ENCODE results near the gene RAPGEF5.

The RAPGEF5 gene

DNA sequence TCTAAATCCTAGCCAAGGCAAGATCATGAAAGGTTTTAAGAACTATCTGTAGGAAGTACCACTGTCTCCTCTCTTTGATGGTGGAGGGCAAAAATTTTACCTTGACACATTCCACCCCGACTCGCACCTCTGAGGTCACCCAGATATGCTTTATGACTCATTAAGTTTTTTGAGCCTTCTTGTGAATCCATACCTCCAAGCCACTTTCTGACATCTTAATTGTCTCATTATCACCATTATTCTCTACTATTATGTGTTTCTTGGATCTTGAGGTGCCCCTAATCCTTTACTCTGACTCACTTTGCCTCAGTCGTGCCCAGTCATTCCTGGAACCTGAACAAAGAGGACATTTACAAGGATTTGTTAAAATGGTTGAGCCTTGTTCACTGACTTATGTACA lies 146.6 kb downstream of the RAPGEF5 start:
- DNase-seq, result no peak

DNA sequence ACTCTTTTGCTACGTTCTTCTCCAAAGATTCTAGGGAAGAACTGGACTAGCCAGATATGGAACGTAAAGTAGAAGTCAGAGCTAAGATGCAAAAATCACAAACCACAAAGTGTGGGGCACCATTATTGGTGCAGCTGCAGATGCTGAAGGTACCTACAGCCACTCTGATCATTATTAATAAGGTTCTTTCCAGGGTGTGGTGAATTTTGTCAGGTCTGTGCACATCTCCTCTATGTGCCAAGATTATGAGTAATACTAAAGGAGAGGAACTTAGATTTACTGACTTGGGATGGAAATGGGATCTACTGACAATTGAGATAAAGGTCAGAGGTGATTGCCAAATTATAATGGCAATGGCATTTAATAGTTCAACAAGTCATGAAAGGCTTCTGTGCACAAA lies 148.2 kb downstream of the RAPGEF5 start:
- no peak for DNase-seq

DNA sequence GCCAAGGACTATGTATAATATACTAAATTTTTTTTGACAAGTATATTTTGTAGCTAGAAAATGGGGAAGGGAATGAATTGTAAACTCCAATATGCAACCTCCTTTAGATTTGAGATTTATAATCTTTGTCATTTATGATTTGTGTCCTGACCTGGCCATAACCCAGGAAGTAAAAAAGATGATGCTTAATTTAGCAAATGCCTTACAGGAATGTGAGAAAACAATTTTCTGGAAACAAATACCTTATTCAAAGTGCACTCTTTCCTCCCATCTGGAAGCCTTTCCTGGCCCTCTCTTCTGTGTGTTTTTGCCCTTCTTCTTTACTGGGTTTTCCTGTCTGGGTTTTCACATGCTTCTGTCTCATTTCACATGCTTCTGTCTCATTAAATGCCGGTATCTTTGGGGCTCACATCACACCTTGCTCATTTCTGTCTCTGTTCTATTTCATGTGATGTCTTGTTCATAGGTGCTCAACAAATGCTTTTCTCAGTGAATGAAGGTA lies 149.2 kb downstream of the RAPGEF5 start:
- DNase-seq, result no peak

DNA sequence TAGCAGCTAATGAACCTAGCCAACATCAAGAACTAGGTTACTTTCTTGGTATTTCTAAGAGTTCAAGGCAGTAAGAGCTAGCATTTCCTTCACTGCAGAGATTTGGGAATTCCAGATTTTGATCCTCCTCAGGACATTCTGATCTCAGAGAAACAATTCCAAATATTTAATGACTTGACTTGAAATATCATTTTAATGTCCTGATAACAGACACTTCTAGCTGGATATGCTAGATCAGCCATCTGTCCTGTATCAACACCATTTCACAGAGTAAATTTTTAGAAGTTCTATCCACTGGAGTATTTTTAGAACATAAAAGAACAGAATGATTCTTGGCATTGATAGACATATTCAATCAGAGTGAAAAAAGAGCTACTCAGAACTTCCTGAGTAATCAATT lies 151.3 kb downstream of the RAPGEF5 start:
- no peak for DNase-seq

DNA sequence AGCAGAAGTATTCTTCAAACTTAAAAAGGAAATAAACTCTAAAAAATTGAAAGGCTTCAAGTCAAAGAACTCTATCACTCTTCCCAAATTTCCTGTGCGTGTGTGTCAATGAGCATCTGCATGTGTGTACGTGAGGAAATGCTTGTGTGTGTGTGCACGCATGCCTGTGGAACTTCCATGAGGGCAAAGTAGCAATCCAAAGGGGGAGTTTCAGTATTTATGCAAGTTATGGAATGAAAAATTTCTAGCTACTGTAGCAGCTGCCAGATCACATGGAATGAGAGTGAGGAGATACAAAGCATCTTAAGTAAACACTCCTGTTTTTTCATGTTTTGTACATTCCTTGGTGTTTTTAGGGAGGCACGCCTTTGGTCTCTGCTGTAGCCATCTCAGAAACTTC lies 152.6 kb downstream of the RAPGEF5 start:
- no peak for DNase-seq

DNA sequence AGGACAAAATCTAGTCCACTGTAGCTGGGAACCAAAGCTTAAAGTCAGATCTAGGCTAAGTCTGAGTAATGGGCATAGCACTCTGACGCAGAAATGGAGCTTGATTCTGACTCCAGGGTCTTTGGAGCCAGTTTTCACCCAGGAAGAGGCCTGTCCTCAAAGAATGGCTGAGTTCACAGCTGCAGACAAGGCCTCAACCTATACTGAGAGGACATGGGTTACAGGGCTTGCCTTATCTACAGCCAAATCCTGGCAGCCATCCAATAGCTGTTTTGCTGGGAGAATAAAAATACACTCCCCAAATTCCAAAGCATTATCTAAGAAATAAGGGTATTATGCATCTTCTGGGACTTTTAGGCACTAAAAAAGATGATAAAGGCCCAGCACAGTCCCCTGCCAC lies 154.8 kb downstream of the RAPGEF5 start:
- DNase-seq, result no peak

DNA sequence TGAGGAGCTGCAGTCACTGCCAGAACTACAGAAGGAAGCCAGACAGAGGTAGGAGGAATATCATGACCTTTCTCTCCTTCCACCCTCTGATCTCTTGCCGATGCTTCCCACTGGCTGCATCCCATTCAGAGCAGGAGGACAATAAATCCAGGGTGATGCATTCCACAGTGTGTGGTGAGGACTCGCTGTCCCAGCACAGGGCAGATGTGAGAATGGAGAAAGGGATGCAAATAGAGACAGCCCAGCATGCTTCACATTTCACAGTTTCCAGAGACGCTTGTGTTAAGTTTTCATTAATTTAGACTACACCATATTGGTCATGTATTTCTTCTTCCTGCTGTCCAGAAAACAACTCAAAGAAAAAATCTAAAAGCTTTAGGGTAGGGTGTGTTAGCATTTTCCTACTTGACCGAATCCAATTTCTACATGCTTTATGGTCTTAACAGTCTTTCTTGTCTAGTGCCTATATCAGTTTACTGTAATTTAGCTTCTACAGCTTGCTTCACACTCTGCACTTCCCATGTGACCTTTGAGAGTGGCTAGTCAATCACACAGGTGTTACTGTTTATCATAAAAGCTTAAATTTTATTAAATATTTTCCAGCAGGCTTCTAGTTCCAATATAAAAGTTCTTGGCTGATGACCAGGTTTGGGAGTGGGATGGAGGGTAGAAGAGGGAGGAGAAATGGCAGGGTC lies 155.6 kb downstream of the RAPGEF5 start:
- no peak for DNase-seq

DNA sequence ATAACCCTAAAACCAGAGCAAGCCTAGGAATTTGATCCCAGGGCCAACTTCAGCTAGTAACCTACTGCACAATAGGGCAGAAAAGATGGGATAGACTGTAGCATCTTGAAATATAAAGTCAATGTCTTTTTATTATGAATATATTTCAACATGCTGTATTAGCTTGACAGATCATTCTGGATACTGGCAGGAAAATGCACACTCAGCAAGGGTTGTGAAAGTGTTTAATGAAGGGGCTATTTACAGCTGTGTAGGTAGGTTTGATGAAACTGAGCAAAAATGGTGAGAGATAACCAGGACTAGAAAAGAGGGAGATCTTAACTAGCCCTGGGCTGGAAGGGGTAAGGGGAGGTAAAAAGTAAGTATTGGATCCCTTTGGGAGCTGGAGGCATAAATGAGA lies 156.2 kb downstream of the RAPGEF5 start:
- no peak for DNase-seq

DNA sequence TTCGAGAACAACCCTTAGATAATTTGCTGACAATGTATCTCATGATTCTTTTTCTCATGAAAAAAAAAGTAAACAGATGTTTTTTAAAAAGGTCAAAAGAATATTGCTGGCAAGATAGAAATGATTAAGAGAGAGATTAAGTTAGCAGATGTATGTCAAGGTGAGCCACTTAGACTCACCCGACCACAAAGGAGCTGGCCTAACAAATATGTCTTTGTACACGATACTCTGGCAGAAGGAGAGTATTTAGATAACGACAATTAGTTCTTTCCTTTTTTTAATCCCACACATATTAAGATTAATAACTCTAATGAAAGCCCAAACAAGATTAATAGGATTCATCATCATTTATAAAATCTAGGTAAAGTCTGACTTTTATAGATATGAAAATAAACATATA lies 156.7 kb downstream of the RAPGEF5 start:
- DNase-seq, result no peak

DNA sequence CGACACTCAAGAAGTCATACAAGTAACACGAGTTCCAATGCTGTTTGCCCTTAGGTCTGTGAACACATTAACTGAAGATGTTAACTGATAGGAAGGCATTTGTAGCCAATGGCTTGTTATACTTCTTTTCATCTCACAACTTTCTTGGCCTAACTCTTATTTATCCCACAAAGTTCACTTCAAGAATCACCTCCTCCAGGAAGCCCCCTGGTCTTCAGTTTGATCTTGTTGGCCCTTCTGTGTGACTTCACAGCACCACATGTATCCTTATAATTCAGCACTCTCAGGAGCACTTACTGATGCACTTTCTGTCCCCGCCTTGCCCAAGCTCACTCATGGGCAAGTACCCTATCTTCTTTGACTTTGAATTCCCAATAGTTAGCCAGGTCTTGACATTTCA lies 159.6 kb downstream of the RAPGEF5 start:
- DNase-seq, result no peak

DNA sequence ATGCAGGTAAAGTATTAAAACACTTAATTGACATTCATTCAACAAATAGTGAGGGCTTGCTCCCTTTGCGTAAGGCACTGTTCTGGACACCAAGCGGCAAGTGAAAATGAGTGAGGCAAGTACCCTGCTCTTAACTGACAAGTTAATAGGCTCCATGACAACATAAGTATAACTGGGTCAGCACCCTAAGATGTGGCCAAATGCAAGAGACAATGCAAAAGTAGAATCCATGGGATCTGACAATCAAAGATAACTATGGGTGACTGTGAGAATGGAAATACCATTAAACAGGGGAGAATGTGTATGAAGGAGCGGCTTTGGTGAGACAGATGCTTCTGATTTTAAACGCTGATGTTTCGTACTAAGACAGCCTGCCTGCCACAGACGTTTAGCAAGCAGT lies 160.5 kb downstream of the RAPGEF5 start:
- no peak for DNase-seq

DNA sequence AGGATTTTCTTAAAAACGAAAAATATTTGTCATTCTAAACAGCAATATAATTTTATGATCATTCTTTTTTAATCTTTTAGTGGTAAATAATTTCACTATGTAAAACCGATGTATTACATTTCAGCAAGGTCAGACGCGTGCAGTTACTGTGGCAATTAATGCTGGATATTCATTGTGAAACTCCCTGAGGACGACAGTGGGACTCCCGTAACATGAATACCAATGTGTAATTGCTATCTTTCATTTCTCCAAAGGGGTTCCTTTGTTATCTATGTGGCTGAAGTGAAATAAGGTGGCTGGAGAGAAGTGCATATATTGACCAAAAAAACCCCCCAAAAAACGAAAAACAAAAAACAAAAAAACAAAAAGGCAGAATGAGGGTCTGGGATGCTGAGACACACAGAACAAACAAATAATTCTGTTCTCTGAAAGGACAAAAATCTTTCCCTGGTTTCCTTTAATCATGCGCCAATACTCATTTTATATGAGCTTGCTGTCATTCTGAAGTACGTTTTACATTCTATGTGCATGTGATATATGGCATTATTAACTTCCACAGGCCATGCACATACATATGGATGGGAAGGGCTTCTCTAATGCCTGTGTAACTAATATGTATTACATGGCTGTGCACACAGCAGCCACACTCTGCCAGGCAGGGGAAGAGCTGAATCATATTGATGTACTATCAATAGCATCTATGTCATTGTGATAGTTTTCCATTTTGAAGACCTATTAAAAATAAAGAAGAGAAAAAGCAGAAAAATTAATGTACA lies 161.4 kb downstream of the RAPGEF5 start:
- no peak for DNase-seq

DNA sequence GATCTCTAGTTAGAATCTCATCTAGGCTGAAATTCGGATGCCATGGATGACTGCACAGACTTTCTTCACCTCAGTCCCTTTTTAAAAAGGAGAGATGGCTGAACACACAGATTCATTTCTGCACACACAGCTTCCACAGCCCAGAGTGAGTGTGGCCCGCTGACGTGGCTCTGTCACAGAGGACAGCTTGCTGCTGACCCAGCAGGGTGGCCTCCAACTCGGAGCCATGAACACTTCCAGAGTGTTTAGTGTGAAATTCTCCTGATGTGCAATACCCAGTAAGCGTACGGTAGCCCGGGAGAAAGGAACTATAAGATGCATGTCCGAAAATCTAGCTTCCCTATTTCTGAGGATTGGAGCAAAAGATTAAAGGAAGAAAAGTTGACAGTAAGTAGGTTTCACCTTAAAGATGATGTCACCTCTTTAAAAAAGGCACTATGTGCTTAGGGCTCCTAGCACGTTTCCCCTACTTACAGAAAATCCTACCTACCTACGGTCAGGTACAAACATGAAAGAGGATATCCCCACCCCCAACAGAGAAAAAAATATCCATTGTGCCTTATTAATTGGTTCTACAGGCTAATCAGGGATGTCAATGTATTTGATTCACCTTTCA lies 162.2 kb downstream of the RAPGEF5 start:
- DNase-seq, result no peak

DNA sequence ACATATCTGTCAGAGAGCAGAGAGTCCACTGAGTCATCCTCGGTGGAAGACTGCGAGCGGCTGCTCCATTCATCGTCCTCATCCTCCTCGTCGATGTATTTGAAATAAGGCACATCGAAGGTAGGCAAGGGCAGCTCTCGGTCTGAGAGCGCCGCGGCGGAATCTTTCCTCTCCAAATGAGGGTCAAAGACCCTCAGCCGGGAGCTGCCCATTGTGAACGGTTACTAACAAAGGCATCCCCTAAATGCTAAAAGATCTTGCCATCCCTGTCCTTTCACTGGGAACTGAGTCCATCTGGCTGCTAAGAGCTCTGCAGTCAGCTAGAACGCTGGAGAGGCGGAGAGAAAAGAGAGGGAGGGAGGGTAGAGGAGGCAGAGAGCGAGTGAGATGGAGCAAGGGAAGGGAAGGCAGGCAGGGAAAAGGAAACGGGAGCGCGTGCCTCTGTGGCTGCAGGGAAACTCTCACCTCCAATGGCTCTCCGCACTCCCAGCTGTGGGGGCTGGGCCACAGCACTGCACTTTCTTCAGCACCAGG lies 163.4 kb downstream of the RAPGEF5 start:
- DNase-seq, result no peak

DNA sequence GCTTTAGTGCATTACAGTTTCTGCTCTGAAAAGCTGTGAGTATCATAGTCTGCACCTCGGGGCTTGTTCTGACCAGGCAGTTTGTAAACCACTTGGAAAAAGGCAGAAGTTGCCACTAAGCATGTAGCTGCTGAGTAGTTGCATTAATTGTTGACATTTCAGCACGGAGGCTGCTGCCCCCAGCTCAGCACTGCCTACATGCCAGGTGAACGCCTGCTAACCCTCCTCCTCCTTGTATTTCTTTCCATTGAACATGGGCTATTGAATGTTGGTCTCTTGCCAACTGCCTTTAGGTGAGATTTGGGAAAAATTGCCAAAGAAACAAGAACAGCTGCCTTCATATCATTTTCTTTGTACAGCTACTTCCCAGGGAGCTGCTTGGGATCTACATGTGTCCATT lies 164.2 kb downstream of the RAPGEF5 start:
- DNase-seq, result no peak

DNA sequence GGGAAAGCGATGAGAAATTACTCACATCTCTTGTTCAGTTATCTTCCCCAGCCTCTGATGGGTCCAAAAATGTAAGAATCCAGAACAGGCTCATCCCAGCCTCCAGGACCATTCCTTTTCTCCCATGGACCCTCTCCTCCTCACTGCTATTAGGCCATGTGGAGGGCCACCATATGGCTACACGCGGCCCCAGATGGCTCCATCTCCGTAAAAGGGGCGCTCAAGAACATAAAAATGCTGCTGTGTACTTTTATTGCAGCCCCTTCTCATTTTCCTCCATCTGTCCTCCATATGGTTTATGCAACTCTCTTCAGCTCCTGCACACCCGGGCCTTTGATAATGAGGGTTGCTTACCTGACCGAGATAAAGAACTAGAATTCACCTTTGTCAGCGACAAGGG lies 166.2 kb downstream of the RAPGEF5 start:
- no peak for DNase-seq

DNA sequence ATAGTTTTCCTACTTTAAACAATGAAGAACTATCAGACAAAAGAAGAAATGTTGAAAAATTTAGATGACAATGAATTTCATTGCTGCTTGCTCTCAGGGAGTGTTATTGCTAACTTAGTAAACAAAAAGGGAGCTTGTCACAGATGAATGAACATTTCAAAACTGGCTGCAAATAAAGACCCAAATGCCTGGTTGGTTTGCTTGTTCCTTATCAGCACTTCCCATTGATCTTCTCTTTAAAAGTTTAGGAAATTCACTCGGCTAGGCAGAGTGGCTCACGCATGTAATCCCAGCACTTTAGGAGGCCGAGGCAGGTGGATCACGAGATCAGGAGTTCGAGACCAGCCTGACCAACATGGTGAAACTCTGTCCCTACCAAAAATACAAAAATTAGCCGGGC lies 167.2 kb downstream of the RAPGEF5 start:
- DNase-seq, result no peak

DNA sequence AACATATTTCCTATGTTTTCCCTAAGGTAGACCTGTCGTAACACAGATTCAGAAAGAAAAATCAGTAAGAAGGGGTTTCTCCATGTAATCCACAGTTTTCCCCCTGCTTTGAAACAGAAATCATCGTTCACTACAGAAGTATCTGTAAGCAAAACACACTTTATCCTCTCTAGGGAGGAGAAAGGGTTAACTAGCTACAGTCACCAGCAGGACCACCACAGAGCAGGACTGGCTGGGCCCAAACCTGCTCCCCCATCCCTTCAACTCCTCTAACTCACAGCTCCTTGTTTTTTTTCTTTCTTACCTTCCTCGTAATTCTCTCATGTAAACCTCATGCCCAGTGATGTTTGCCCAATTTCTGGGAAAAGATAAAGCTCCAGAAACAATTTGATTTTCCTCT lies 167.7 kb downstream of the RAPGEF5 start:
- DNase-seq, result no peak

DNA sequence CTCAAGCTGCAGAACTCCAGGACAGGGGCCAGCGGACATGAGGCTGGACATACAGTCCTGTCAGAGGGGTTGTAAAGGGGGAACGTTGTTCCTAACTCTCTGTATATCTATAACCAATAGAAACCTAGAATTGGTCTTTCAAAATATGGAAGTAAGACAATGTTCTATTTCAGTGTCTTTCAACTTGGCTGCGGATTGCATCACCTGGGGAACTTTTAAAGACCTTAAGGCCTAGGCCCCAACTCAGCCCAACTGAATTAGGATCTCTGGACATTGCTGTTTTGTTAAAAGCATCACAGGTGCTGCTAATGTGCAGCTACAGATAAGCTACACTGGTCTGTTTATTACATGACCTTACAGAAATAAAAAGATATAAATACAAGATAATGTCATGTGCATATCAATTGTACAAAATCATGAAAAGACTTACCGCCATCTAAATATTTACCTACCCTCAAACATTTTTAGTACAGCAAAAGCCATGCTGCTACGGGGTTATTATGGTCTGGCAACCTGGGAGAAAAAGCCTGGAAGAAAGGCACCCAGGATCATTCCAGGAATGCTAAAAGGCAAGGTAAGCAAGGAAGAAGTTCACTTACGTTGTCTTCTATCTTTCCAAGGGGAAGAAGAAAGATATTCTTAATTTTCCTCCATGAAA lies 169.1 kb downstream of the RAPGEF5 start:
- DNase-seq, result no peak

DNA sequence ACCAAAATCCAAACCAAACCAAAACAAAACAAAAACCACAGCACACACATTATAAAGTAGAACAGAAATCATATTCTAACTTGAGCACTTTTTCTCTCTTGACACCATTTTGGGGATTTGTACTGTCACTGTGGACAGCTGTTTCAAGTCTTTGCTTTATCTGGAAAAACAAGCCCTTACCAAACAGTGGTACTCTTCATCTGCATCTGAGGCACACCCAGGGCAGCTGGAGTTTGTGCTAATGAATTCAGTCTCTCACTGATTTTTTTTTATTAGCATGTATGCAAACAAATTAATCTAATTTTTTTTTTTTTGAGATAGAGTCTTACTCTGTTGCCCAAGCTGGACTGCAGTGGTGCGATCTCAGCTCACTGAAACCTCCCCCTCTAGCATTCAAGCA lies 171.4 kb downstream of the RAPGEF5 start:
- no peak for DNase-seq

DNA sequence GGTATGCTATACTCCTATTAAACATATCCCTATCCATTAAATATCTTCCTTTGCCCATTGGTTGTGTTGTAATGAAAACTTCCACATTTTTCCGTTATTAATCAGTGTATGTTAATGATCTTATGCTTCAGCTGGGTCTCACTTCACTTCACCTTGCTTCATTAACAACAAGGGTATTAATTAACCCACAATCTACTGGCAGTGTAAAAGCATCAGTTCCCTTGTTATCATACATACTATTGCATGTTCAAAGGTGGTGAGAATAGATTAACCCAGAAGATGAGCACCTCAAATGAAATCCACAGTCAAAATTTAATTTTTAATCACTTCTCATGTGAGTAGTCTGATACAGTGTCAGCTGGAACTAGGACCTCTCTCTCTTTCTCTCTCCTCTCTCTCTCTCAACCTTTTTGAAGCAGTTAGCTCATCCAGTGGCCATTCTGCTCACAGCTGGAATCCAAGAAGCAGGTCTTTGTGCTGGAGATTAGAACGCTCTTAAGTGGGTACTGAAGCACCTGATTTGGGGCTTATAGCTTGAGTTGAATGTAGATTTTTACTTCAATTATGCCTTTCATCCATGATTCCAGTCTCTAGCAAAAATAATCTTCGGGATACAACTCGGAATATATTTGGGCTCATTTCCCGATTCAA lies 172.3 kb downstream of the RAPGEF5 start:
- no peak for DNase-seq

DNA sequence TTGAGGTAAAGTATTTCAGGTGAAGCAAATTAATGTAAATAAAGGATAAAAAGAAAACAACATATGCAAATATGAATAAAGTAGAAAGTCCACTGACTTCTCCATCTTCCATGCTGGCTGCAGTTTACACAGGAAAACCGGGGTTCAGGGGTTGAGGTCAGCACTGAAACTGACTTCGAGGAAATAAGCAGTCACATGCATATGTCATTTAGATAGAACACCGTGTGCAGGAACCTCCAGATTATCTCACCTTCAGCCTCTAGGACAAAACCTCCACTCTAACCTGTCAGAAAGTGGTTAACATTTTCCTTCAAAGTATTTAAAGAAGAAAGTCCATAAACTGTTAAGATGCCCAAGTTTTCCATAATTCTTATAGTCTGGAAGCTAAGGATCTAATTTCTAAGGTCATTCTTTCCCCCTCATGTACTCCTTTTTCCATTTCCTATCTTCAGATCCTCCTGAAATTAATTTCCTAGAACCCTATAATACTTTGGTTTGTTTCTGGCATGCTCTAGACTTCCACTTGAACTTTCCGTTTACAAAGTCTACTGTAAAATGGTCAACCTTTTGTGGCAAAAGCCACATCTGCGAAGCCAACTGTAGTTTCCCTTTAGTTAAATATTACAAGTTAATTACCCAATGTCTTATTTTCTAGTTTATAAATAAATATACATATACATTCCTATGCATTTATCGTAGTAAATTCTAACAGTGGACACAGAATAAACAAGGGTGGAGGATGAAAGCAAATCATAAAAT lies 173.3 kb downstream of the RAPGEF5 start:
- DNase-seq, result no peak
